ENCODE data around the gene REEP1.
A peak's percentile ranks its signal among the peaks of the same experiment; 100 is the strongest.

Gene REEP1

DNA sequence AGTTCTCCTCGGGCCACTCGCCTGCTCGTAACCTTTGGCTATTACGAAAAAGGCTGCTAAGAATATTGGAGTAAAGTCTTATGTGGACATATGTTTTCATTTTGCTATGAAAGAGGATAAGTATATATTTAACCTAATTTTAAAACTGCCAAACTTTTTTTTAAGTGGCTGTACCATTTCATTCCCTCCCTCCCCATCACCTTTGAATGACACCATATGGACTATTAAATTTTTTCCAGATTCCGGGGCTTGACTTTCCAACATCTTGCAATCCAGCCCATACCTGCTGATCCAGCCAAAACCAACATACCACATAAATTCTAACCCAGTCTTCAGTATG is 31.5 kb downstream of the REEP1 start:
- DNase-seq, result no peak

DNA sequence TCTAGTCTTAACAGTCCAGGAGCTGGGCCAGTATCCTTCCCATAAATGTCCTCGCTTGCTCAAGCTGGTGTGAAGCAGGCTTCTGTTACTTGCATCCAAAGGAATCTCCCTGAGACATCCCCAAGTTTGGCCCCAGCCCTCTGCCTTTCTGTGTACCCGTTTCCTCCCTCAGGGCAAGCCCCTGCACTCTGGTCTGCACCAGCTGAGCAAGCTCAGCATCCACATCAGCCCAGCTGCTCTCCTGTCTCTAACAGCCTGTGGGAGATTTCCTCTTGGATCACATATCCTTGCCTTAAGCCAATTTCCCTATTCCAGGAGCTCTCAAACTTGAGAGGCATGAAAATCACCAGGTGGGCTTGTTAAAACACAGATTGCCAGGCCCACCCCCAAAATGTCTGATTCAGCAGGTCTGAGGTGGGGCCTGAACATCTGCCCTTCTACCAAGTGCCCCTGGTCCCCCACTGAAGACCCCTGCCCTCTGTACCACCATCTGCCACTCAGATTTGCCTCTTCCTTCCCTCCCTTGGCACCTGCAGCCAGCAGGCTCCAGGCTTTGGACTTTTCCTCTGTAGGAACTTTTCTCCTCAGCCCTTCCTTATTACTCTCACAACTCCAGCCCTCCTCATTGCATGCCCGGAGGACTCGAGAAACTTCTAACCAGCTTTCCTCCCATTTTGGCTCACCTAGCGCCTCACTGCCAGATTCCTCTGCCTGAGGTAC is 32.1 kb downstream of the REEP1 start:
- DNase-seq, result no peak

DNA sequence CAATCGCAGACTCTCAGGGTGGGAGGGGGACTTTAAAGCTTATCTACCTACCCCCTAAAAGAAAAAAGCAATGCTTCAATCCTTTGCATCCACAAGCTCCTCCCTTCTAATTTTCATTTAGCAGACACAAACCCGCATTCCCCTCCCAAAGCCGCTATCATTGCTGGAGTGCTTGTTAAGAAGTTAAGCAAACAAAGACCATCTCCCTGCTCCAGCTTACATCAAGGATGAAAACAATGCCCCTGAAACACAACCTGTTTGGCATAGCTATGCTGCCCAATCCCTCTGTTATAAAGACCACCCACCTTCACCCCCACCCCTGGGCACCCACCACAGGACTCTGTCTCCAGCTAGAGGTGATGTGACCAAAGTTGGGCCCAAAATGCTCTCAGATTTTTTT is 33.0 kb downstream of the REEP1 start:
- DNase-seq, result no peak

DNA sequence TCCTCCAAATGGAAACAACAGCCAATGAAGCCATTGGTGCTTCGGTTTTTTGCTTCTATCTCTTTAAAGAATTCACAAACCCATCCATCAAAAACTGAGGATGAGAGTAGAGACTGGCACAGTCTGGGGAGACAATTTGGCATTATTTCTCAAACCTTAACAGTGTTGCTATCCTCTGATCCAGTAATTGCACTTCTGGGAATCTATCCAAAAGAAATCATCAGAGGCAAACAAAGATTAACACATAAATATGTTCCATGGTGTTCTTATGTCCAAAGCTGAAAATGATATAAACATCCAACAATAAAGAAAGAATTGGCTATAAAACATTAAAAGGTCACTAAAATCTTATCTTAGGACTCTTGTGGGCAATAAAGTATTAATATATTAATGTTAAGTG is 35.1 kb downstream of the REEP1 start:
- no peak for DNase-seq

DNA sequence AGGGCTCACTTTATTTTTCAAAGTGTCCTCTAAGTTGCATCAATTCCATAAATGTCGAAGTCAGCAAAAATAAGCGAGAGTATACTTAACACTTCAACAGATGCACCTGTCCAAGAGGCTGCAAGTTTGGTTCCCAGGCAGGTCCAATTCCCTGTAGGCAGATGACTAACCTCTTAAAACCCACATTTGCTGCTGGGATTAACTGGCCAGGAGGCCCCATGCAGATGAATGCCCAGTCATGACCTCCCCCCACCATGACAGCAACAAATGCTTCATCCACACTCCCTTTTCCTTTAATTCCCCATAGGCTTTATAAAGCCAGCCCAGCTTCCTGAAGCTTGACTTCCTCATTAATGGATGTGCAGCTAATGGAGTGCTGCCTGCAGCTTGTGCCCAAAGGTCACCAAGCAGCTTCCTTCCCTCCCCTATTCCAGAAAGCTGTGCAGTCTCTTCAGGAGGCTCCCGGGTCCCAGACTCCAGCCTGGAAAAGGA is 35.7 kb downstream of the REEP1 start:
- DNase-seq, result no peak

DNA sequence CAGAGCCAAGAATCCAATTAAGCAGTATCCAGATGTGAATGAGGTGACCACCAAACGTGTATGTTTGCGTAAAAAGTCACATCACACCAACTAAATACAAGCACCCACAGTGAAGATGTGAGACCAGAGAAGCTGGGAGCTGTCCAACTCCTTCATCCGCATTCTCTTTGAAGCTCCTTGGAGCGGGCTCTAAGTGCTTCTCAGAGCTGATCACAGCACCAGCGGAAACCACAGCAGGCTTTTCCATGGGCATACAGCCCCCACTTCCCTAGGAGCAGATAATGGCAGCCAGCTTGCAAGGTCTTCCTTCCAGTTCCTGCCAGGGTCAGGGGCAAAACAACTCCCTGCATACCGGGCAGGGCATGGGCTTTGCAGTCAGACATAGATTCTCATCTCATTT is 36.4 kb downstream of the REEP1 start:
- DNase-seq, result no peak

DNA sequence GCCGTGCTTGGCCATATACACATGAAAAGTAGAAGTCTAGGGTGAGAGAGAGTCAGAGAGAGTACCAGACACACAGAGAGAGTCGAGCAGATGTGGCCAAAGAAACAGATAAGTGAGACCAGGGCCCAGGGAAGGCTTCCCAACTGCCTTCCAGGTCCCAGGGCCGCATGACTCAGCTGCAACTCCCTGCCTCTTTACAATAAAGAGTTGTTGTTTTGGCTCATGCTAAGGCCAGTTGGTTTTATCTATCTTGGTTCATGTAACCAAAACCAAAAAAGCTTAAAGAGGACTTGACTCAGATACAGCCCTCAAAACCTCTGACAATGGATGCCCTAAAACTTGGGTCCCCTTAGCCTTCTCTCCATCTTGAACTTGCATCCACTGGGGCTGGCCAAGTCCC is 36.9 kb downstream of the REEP1 start:
- DNase-seq, result no peak

DNA sequence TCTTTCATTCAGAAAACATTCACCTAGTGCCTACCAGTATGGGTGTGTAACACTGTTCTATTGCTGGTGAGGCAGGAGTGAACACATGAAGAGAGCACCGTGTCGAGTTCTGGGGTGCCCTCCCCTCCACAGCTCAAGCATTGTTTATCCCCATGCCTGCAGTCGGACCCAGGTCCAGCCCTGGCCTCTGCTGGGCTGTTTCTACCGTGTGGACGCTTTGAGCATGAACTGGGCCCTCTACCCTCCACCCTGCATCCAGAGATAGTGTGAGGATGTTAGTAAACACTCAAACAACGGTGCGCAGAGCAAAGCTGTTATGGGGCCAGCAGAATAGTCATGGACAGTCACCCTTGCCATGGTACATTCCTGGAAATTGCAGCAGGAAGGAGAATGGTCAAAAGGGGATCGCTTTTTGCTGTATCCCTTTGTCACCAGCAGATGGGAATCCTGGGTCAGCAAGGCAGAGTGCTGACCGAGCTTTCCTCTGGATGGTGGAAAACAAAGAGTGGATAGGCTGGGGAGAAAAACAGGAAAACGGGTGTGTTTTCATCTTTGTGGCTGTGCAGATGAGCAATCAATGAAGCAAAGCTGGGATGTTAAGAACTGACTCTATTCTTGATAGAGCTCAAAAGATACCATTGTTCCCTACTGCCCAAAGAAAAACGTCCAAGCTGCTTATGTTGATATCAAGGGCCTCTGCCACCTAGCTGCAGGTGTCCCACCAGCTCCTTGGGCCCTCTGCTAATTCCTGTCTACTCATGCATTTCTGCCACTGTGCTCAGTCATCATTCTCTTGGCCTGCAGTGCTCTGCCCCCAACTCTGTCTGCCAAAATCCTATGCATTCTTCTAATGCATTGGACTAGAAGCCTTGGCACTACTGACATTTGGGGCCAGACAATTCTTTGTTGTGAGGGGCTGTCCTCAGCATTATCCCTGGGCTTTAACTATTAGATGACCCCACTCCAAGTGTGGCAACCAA is 38.7 kb downstream of the REEP1 start:
- no peak for DNase-seq

DNA sequence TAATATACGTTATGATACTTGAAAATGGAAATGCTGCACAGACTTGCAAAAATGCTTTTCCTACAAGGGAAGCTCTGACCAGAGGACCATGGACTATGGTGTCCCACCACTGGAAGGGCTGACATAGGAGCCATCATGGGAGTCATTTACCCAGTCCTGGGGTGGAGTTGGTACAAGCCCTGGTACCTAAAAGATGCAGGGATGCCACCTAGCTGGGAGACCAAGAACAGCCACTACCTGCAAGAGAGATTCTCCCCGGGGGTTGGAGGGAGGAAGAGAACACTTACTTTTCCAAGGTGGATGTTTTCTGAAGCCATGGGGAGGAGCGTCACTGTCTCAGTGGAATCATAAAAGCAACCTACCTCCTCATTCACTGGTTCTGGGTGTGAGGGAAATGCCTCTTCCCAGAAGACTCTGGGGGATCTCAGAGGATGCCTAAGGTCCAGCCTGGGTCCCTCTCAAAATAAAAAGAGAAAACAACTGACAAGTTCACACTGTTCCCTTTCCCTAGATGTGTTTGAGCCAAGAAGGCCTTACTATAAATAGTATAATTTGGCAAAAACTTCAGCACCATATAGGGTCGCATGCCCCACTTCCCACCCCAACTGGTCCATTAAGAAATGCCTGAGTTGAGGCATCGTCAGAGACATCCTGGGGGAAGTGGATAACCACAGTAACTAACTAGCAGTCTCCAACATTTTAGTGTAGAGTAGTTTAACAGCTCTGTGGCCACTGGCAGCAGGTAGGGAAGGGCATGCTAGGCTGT is 39.9 kb downstream of the REEP1 start:
- no peak for DNase-seq

DNA sequence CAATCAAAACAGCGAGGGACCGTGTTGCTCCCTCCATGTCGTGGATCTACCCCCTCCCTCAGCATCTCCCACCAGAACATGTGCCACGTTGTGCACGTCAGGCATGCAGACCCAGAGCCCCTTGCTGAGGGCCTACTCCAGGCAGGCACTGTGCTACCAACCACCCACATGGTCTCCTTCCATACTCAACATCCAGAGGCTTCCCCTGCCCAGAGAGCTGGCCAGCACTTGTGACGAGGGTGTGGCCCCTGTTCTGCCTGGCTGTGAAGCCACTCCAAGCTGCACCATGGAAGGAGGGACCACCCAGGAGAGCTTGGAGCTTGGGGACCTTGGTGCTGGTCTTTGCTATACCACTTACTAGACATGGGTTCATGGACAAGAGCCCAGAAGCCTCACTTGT is 40.5 kb downstream of the REEP1 start:
- DNase-seq, result no peak

DNA sequence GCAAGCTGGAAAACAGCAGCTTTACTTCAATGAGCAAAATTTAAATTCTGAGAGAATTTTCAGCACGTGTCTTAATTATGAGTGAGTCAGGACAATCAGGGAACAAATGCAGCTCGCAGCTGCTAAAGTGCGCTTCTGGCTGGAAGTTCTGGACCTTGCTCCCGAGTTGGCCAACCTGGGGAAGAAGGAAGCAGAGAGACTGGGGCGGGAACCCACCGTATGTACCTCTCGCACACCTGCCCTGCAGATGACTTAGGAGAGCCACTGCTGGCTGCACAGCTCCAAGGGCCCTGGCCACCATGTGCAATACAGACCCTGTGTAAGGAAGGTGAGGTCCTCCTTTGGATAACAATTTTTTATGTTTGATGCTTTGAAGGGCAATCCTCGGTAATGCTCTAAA is 42.4 kb downstream of the REEP1 start:
- no peak for DNase-seq

DNA sequence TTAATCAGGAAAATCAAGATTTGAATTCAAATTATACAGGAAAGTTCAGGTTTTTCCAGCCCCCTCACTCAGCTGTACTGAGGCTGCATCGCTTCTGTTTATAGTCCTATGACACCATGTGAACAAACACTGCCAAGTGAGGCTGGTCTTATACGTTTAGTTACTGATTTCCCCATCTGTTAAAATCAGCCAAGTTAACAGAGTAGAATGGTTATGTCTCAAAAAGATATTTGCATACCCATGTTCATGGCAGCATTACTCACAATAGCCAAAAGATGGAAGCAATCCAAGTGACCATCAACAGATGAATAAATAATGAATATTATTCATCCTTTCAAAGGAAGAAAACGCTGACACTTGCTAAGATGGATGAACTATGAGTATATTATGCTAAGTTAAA is 43.8 kb downstream of the REEP1 start:
- DNase-seq, result no peak

DNA sequence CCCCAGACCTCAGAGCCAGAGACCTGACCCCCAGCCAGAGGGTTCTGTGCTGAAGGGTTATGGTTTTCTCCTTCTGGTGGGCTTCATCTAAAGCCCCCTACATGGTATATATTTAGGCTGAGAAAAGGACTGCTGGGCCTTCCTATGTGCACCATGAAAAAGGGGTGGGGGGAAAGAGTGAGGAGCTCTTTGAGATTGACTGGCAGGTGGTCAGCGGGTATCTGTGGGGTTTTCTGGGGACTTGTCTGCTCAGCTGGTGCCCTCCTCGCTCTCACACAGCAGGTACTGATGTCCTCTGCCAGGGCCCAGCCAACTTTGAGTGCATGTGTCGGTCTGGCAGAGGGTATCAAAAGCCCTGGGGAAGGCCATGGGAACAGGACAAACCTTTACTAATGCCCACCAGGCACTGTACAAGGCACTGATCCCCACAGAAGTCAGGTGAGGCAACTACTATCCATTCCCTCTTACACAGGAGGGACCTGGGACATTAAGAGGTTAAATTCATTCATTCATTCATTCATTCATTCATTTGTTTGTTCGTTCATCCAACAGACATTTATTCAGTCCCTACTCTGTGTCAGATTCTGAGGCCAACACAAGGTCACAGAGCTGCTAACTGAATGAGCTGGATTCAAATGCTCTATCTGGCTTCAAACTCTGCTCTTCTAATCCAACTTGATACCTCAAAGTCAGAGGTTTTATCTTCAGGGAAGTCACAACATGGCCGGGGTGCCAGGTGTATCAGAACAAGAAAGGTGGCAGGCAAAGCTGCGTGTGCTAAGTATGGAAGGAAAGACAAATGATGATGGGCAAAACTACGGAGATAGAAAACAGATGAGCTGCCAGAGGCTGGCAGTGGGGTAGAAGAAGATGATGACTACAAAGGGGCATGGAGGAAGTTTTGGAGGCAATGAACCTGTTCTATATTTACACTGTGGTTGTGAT is 44.6 kb downstream of the REEP1 start:
- DNase-seq, result no peak

DNA sequence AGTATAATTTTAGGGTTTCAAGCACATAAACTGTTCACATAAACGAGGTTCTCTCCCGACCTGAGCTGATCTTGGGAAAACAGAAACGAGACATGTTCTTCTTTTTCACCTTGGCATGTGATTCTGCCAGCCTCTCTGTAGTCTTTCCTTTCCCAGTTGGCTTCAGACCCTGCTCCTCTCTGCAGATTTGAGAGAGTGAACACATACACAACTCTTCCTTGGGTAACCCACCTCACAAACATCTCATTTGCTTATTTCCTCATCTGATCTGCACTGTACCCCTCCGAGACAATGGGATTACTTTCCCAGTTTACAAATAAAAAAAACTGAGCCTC is 46.1 kb downstream of the REEP1 start:
- DNase-seq, result no peak

DNA sequence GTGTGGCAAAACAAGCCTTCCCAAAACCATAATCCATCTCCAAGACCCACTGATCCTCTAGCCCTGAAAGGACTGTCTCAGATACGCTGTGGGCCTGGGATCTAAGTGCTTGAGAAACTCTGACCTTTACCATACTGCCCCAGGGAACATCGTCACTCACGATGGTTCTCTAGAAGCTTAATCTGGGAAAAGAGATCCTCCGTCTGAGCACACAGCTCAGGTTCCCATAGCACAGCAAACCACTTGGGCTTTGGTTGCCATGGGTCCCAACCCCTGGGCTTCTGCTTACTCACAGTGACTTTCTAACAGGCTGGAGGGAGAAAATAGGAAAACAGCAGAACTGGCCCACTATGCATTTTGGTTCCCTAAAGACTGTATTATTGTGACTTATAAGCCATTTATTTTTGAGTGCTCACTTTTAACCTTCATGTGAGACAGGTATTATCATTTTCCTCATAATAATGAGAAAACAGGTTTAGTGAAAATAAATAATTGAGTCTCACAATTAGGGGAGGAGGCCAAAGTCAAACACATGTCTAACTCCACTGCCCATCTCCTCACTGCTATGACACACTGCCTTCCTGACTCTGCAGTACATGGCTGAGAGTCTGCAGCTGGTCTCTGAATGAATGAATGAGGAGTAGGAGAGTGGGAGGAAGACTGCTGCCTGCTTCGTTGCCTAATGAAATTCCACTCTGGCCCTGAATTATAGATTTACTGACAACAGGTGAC is 46.7 kb downstream of the REEP1 start:
- DNase-seq, result no peak

DNA sequence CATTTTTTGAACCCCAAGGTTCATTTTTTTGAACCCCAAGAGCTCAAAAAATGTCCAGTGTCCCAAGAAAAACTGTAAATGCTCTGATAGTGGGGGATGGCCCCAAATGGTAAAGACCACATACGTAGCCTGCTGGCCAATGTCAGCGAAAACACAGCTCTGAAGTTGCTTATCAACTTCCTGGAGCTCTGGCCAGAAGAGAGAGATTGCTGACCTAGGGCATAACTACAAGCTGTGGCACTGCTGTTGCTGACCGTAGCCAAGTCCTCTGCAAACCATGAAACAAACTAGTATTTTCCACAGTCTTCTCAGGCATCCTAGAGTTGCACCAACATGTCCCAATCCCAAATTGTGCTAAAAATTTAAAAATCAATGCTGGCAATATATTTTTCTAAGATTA is 50.9 kb downstream of the REEP1 start:
- no peak for DNase-seq

DNA sequence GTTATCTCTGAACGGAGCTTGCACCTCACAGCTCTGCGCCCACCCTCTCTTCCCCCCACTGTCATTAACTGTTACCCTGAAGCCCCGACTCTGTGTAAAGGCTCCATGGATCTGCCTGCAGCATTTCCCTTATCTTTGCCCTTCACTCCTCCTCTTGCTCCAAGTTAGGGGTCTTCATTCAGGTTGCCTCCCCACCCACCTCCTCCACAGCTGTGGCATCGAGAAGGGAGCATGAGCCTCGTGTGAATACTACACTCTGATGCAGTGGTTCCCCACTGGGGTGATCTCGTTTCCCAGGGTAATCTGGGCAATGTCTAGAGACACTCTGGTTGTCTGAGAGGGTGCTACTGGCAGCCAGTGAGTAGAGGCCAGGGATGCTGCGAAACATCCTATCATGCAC is 51.4 kb downstream of the REEP1 start:
- no peak for DNase-seq

DNA sequence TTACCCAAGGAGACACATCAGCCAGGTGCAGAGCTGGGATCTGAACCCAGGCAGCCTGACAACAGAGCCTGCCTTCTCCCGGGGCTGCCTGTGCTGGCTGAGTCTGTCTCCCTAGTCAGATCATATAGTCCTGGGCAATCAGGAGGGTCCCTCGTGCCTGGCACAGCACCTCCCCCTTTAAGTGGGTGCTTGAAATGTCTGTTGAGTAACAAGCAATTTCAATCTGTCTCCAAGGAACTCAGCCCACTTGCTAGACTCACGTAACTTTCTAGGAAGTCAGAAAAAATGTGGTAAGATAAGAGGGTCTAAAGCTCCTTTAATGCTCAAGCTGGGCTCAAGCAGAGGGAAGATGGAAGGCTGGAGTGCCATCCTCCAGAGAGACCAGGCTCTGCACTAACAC is 51.9 kb downstream of the REEP1 start:
- no peak for DNase-seq

DNA sequence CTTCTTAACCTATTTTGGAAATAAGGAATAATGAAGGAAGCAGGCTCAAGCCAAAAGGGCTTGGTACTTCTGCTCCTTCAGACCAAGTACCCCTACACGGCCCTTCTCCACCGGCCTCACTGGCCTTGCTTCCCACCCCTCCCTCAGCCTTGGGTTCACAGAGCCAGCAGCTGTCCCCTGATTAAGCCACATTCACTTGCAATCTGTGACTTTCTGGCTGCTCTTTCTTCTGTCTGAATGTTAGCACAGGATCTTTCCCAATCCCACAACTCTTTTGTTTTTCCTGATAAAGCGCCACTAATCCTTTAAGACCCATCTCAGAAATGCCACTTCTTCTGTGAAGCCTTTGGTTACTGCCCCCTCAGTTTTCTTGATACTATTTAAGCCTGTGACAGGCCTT is 52.4 kb downstream of the REEP1 start:
- no peak for DNase-seq

DNA sequence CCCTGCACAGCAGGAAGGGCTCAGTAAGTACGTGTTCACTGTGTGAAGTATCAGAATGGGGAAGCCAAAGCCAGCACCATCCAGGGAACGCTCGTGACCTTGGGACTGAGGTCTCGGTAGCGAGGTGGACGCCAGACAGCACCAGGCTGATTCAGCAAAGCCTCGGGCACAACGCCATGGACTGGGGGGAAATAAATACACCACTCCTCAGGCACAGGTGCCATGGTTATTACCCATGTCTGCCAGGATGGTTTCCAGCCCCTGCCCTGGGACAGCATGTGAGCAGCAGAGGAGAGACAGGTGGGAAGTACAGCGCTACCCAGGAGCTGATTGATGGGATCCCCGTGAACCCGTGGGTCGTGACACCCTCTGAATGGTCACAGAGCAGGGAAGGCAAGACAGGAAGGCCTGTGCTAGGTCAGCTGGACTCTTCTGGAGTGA is 53.0 kb downstream of the REEP1 start:
- DNase-seq, result no peak

DNA sequence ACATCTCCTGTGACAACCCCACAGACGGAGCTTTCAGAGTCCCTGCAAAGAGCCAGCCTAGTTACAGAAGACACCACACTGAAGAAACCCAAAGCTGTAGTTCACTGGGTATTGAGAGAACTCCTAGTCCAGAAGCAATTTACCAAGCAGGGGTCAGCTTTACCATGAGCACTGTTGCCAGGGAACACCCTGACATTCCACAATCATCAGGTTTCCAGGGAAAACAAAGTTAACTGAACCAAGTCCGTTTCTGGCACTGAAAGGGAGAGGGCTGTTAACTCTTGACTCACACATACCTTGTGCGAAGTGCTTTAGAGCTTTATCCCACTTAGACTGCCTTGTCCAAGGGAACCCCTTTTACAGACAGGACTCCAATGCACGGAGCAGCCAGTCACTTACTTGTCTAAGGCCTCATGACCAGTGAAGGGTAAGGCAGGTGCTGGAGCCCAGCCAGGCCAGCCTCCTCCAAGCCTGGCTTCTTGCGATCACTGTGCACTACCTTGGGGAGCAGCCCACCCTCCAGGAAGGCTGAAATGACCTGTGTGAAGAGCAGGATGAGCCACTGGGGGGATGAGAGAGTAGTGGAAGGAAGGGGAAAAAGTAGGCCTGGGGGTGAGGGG is 53.9 kb downstream of the REEP1 start:
- peak; percentile 48 for DNase-seq
